ENCODE measurements around the gene BMP8B. TPM values are rescaled to one million over a fixed set of nuclear protein-coding genes. Genes with fewer than 3 reads are reported as not detected.

BMP8B gene
- total and polyA plus RNA-seq, 2 of the 8 experiments (the other 6 are each of a cell fraction or from before 2014, with no cell fraction given): 0.37 to 0.50 TPM

DNA sequence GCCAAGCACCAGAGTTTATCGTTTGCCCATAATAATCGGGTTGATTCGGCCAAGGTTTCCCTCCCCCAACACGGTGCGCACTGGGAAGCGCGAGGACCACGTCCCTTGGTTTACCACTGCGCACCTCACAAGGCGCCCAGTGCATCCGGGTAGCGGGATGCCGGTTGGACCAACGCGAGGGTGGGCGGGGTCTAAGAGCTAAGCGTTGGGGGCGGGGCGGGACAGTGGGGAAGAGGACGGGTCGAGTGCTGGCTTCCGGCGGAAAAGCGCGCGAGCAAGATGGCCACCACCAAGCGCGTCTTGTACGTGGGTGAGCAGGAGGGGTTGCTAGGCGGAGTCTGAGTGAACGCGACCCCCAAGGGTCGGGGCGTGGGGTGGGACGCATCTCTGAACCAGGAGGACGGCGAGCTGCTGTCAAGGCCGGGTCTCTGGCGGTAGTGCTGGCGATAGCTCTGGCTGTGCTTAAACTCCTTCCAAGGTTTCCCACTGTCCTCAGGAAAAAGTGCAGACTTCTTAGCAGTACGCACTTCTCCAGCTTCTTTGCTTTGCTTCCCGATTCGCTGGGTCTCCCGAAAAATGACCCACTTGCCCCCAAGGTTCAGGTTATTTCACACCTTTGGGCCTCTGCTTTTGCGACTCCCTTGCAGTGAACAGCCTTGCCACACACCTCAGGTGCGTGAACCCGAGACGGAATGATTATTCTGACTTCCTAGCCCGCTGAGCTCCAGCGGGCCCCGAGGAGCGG lies 49.9 kb downstream of the BMP8B start, which contains the start of gene PPIE:
TSS of gene PPIE (plus strand) at position 261 of the 745 bp plus-strand sequence. CDS start at position 280, 19 bp downstream.
- POLR2A ChIA-PET (ENCODE audit: partially characterized antibody): interaction anchor here (0.7 to 2.0 kb wide), 17 partner anchors 8 to 300 kb away, joined by 3 to 6 read pairs (median 3); partner anchors contain the start of gene NT5C1A
- Histone ChIP-seq H3K9me3 (ENCODE audit: insufficient read depth in 2 of 2, low read depth in 1 of 2, low read length in 1 of 2) (no peaks in the 10 kb centered on the region; a peak in 1 of 4 replicates), H2BK120ac (replicated peaks; ENCODE audit: low read depth, low read length) (no peak within 1 kb of the TSS), H2BK15ac (ENCODE audit: low read length) (0 out of 2 replicates have a peak within 1 kb of the TSS, but pooled peaks have one; percentile 66), H3K4ac (replicated peaks; ENCODE audit: insufficient read length, low read depth, low read length) (no peak within 1 kb of the TSS), H3K9ac (replicated peaks in 1 of 4; ENCODE audit: extremely low read depth in 1 of 4, low read depth in 3 of 4, low read length in 3 of 4) (peak within 1 kb of the TSS; percentile 46 to 91 (median 87)), H3K79me2 (ENCODE audit: control insufficient read depth in 1 of 2, insufficient read depth in 2 of 2, low read length in 2 of 2) (no peaks in the 10 kb centered on the region), H4K20me1 (replicated peaks in 1 of 2; ENCODE audit: control insufficient read depth in 1 of 2, insufficient read depth in 2 of 2, low read length in 2 of 2) (peaks cover 2% of the 10 kb centered on the region in 2 experiments), H2AK5ac (ENCODE audit: low read depth, low read length) (no peak within 1 kb of the TSS), H2AFZ (ENCODE audit: low read length) (peak within 1 kb of the TSS; percentile 86), H3K23me2 (ENCODE audit: low read depth, low read length) (peaks cover 10% of the 10 kb centered on the region), H3K27ac (ENCODE audit: low read depth, low read length) (peak within 1 kb of the TSS; percentile 81), H4K8ac (ENCODE audit: extremely low read depth, insufficient read depth, low read length) (peak within 1 kb of the TSS; percentile 97), H3K4me2 (ENCODE audit: insufficient read depth in 1 of 2, low read depth in 2 of 2, low read length in 2 of 2) (peak within 1 kb of the TSS; percentile 84 to 87), H4K5ac (ENCODE audit: insufficient read length, low read depth, low read length) (peak within 1 kb of the TSS; percentile 89), H3K4me3 (ENCODE audit: extremely low read depth in 1 of 4, insufficient read depth in 2 of 4, low read depth in 3 of 4, low read length in 4 of 4) (peak within 1 kb of the TSS; percentile 85 to 97 (median 90)), H2BK5ac (ENCODE audit: low read depth, low read length) (peak within 1 kb of the TSS; percentile 63; the same call in 1 of the 2 replicates), H3K14ac (ENCODE audit: insufficient read length) (no peak within 1 kb of the TSS), H3K79me1 (ENCODE audit: low read depth, low read length) (no peaks in the 10 kb centered on the region; the same call in 1 of the 2 replicates), H2BK20ac (ENCODE audit: low read length) (no peak within 1 kb of the TSS), H3K36me3 (ENCODE audit: control insufficient read depth in 2 of 4, insufficient read depth in 4 of 4, low read length in 3 of 4) (peaks cover 9 to 26% (median 17%) of the 10 kb centered on the region in 4 experiments; a peak in 7 of 8 replicates), H3K56ac (replicated peaks; ENCODE audit: insufficient read length, low read depth, low read length) (no peak within 1 kb of the TSS), H3K4me1 (replicated peaks in 1 of 4; ENCODE audit: control insufficient read depth in 3 of 4, insufficient read depth in 4 of 4, low read length in 3 of 4) (peaks cover 0 to 7% (median 2%) of the 10 kb centered on the region in 4 experiments; a peak in 3 of 7 replicates), H2BK12ac (ENCODE audit: low read depth, low read length) (0 out of 2 replicates have a peak within 1 kb of the TSS, but pooled peaks have one; percentile 13), H4K91ac (replicated peaks; ENCODE audit: insufficient read length, low read length) (peak within 1 kb of the TSS; percentile 66), H3K18ac (ENCODE audit: extremely low read depth, low read length) (peak within 1 kb of the TSS; percentile 86), H3K27me3 (replicated peaks in 1 of 4; ENCODE audit: control insufficient read depth in 3 of 4, extremely low read depth in 1 of 4, insufficient read depth in 3 of 4, low read length in 3 of 4) (peaks cover 2 to 40% (median 20%) of the 10 kb centered on the region in 4 experiments), H3K23ac (ENCODE audit: insufficient read length) (no peak within 1 kb of the TSS)
- 3% methylated on average over 34 of the region's 52 CpGs; no CpG with 5 or more reads in 1 of the 2 experiments for WGBS, 2 experiments (ENCODE audit: extremely low coverage in 1 of 2, insufficient coverage in 1 of 2, insufficient read length in 1 of 2, insufficient replicate concordance in 2 of 2, low coverage in 1 of 2, low lambda C conversion rate in 2 of 2, missing lambda C conversion rate in 1 of 2)
- DNase-seq (ENCODE audit: low read depth in 1 of 2, low spot score in 2 of 2): peak; percentile 79 to 91
- CTCF ChIA-PET (ENCODE audit: partially characterized antibody): interaction anchor here (0.9 to 3.1 kb wide), 9 partner anchors 17 to 129 kb away, joined by 3 to 17 read pairs (median 4); partner anchors contain the start of gene NT5C1A
- peak; percentile 50 for FAIRE-seq
- peak; percentile 91 for TF ChIP-seq POLR2AphosphoS5 (IDR thresholded peaks at IDR 0.05; ENCODE audit: low read depth, low read length)
- TF ChIP-seq, protein P1, sequence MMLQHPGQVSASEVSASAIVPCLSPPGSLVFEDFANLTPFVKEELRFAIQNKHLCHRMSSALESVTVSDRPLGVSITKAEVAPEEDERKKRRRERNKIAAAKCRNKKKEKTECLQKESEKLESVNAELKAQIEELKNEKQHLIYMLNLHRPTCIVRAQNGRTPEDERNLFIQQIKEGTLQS (IDR thresholded peaks at IDR 0.05; ENCODE audit: insufficient read depth, low read depth, low read length): no peak
- no peak for TF ChIP-seq JUND (IDR thresholded peaks at IDR 0.05; ENCODE audit: low read length)
- no peak for TF ChIP-seq BRCA1 (IDR thresholded peaks at IDR 0.05; ENCODE audit: low read depth, low read length)
- no peak for TF ChIP-seq SRF (IDR thresholded peaks at IDR 0.05; ENCODE audit: low read depth, low read length)
- peak; percentile 63 for TF ChIP-seq CREB1 (IDR thresholded peaks at IDR 0.05)
- TF ChIP-seq TAF7 (optimal IDR thresholded peaks at IDR 0.05; ENCODE audit: borderline replicate concordance, low read depth, low read length): no peak
- 0 out of 2 replicates have a peak, but pooled peaks have one; percentile 8 for TF ChIP-seq POU5F1 (IDR thresholded peaks at IDR 0.05; ENCODE audit: low read depth, low read length)
- no peak for TF ChIP-seq FOSL1 (IDR thresholded peaks at IDR 0.05; ENCODE audit: insufficient read depth, low read depth, low read length)
- no peak for TF ChIP-seq SIX5 (IDR thresholded peaks at IDR 0.05; ENCODE audit: low read depth, low read length)
- TF ChIP-seq KDM5A (IDR thresholded peaks at IDR 0.05; ENCODE audit: low read length): peak; percentile 82
- no peak for TF ChIP-seq TBP (IDR thresholded peaks at IDR 0.05; ENCODE audit: low read depth, low read length)
